MM.1S (cell line): ENCODE results near the gene CAPN11.

Experiments used
- EZH2 ChIP-seq: fragments of 300-600 bp; sonication (generic); optimal IDR thresholded peaks from 2 replicates; pipeline ENCODE3; 2017; ENCODE audit warnings: low read depth, mild to moderate bottlenecking, antibody characterized with exemption, low read length, mixed read lengths
- EZH2phosphoT487 ChIP-seq: fragments of 300-600 bp; sonication (generic); IDR thresholded peaks from 2 replicates; pipeline ENCODE4 v1.6.1; 2018; ENCODE audit warnings: antibody characterized with exemption, low read length
- TF ChIP-seq, protein P1 (sequence below): fragments of 300-600 bp; sonication (generic); IDR thresholded peaks from 2 replicates; pipeline ENCODE4 v1.5.1; 2016; ENCODE audit warnings: antibody characterized with exemption, low read length, mixed read lengths

GRCh38 chr6:44169154-44169553 lies 10.5 kb downstream of the CAPN11 start:
- TF ChIP-seq, protein P1, sequence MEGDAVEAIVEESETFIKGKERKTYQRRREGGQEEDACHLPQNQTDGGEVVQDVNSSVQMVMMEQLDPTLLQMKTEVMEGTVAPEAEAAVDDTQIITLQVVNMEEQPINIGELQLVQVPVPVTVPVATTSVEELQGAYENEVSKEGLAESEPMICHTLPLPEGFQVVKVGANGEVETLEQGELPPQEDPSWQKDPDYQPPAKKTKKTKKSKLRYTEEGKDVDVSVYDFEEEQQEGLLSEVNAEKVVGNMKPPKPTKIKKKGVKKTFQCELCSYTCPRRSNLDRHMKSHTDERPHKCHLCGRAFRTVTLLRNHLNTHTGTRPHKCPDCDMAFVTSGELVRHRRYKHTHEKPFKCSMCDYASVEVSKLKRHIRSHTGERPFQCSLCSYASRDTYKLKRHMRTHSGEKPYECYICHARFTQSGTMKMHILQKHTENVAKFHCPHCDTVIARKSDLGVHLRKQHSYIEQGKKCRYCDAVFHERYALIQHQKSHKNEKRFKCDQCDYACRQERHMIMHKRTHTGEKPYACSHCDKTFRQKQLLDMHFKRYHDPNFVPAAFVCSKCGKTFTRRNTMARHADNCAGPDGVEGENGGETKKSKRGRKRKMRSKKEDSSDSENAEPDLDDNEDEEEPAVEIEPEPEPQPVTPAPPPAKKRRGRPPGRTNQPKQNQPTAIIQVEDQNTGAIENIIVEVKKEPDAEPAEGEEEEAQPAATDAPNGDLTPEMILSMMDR: no peak
- no peak for TF ChIP-seq EZH2phosphoT487
- no peak for TF ChIP-seq EZH2
